Measurements from ENCODE around the gene SLC25A38. TPM values are rescaled to one million over a fixed set of nuclear protein-coding genes. Genes with fewer than 3 reads are reported as not detected.

The SLC25A38 gene
- total RNA-seq, 1 donor from 2014 or later: 27.9 TPM

- no peaks in the 10 kb centered on the region for H3K9me3 Mint-ChIP-seq (ENCODE audit: unreplicated experiment)
- DNase-seq (ENCODE audit: extremely low spot score, unreplicated experiment): no peak
- no peak for TF ChIP-seq CTCF (IDR thresholded peaks at IDR 0.05)
- peaks cover 3% of the 10 kb centered on the region for H3K36me3 Mint-ChIP-seq (ENCODE audit: unreplicated experiment)
- H3K4me1 Mint-ChIP-seq (ENCODE audit: unreplicated experiment): no peaks in the 10 kb centered on the region
- no peak overlapping the region for H3K4me3 Mint-ChIP-seq (ENCODE audit: unreplicated experiment)
- H3K27me3 Mint-ChIP-seq (ENCODE audit: unreplicated experiment): no peaks in the 10 kb centered on the region
- H3K27ac Mint-ChIP-seq (ENCODE audit: unreplicated experiment): no peak overlapping the region
These were observed 36.7 kb downstream of the SLC25A38 start for GRCh38 chr3:39419742-39420315.

GRCh38 chr3:39420543-39420942 is 37.4 kb downstream of the SLC25A38 start:
- H3K9me3 Mint-ChIP-seq (ENCODE audit: unreplicated experiment): no peaks in the 10 kb centered on the region

GRCh38 chr3:39423436-39423970 is 40.3 kb downstream of the SLC25A38 start:
- Mint-ChIP-seq H3K27me3 (ENCODE audit: unreplicated experiment) (no peaks in the 10 kb centered on the region), H3K4me1 (ENCODE audit: unreplicated experiment) (no peaks in the 10 kb centered on the region), H3K4me3 (ENCODE audit: unreplicated experiment) (no peak overlapping the region), H3K9me3 (ENCODE audit: unreplicated experiment) (no peaks in the 10 kb centered on the region), H3K36me3 (ENCODE audit: unreplicated experiment) (peaks cover 3% of the 10 kb centered on the region), H3K27ac (ENCODE audit: unreplicated experiment) (no peak overlapping the region)
- DNase-seq (ENCODE audit: extremely low spot score, unreplicated experiment): no peak
- TF ChIP-seq CTCF (IDR thresholded peaks at IDR 0.05): no peak

More at GRCh38 chr3:39420543-39420942, 37.4 kb downstream of the SLC25A38 start:
- Mint-ChIP-seq H3K36me3 (ENCODE audit: unreplicated experiment) (peaks cover 3% of the 10 kb centered on the region), H3K27ac (ENCODE audit: unreplicated experiment) (no peak overlapping the region), H3K27me3 (ENCODE audit: unreplicated experiment) (no peaks in the 10 kb centered on the region), H3K4me1 (ENCODE audit: unreplicated experiment) (no peaks in the 10 kb centered on the region), H3K4me3 (ENCODE audit: unreplicated experiment) (no peak overlapping the region)
- DNase-seq (ENCODE audit: extremely low spot score, unreplicated experiment): no peak
- no peak for TF ChIP-seq CTCF (IDR thresholded peaks at IDR 0.05)

- H3K27ac Mint-ChIP-seq (ENCODE audit: unreplicated experiment): no peak overlapping the region
- no peaks in the 10 kb centered on the region for H3K9me3 Mint-ChIP-seq (ENCODE audit: unreplicated experiment)
- peaks cover 2% of the 10 kb centered on the region for H3K36me3 Mint-ChIP-seq (ENCODE audit: unreplicated experiment)
- H3K27me3 Mint-ChIP-seq (ENCODE audit: unreplicated experiment): no peaks in the 10 kb centered on the region
- DNase-seq (ENCODE audit: extremely low spot score, unreplicated experiment): no peak
- TF ChIP-seq CTCF (IDR thresholded peaks at IDR 0.05): no peak
- H3K4me3 Mint-ChIP-seq (ENCODE audit: unreplicated experiment): no peak overlapping the region
- no peaks in the 10 kb centered on the region for H3K4me1 Mint-ChIP-seq (ENCODE audit: unreplicated experiment)
These were observed 43.1 kb downstream of the SLC25A38 start for GRCh38 chr3:39426312-39426711.

- no peak for TF ChIP-seq CTCF (IDR thresholded peaks at IDR 0.05)
- no peaks in the 10 kb centered on the region for H3K36me3 Mint-ChIP-seq (ENCODE audit: unreplicated experiment)
- no peak overlapping the region for H3K4me3 Mint-ChIP-seq (ENCODE audit: unreplicated experiment)
- DNase-seq (ENCODE audit: extremely low spot score, unreplicated experiment): no peak
- H3K27ac Mint-ChIP-seq (ENCODE audit: unreplicated experiment): no peak overlapping the region
- no peaks in the 10 kb centered on the region for H3K9me3 Mint-ChIP-seq (ENCODE audit: unreplicated experiment)
- H3K4me1 Mint-ChIP-seq (ENCODE audit: unreplicated experiment): no peaks in the 10 kb centered on the region
- no peaks in the 10 kb centered on the region for H3K27me3 Mint-ChIP-seq (ENCODE audit: unreplicated experiment)
These were observed 44.3 kb downstream of the SLC25A38 start for GRCh38 chr3:39427506-39427905.
